Measurements from ENCODE around the gene PHF19. TPM values are rescaled to one million over a fixed set of nuclear protein-coding genes. Genes with fewer than 3 reads are reported as not detected.

PHF19 gene
- total and polyA plus RNA-seq, 2 of the 8 experiments (the other 6 are each of a cell fraction or from before 2014, with no cell fraction given) = 28.2 to 31.8 TPM

DNA sequence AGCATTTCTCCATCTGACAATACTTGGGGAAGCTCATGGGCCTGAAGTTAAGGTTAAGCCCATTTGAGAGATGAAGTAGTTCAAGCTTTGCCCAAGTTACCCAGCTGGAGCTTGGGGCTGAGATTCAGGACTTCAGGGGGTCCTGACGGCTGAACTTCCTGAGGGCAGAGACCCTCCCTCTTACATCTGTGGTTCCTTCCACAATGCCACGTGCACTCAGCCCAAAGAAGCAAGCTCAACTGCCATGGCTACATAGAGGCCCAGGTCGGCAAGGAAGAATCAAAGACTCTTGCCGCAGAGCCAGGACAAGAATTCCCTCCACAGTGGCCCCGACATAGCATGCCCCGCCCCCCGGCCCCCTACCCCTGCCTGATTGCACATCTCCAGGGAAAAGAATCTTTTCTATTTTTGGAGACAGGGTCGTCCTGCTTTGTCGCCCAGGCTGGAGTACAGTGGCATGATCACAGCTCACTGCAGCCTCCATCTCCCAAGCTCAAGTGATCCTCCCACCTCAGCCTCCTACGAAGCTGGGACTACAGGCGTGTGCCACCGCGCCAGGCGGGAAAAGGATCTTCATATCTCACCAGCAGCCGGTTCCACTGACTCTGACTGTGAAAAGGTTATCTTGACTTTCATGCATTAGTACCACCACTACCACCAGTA lies 9.2 kb downstream of the PHF19 start (continued):
- no peak for TF ChIP-seq PHF8 (conservative IDR thresholded peaks at IDR 0.05; ENCODE audit: low read depth, low read length)
- no peak for TF ChIP-seq RAD21 (IDR thresholded peaks at IDR 0.05 in 1 of 2, conservative IDR thresholded peaks at IDR 0.05 in 1 of 2; ENCODE audit: low read depth in 2 of 2, low read length in 2 of 2)
- no peak for TF ChIP-seq NANOG (IDR thresholded peaks at IDR 0.05; ENCODE audit: insufficient read depth, low read depth, low read length, poor library complexity, severe bottlenecking)
